WTC11 (cell line): ENCODE measurements around the gene KCNT2. TPM values are rescaled to one million over a fixed set of nuclear protein-coding genes. Genes with fewer than 3 reads are reported as not detected.

Experiments used
- ATAC-seq: fragments of 200-7000 bp; cut with Tn5 transposase; 2 replicates; pipeline ENCODE4 v1.10.0; 2021; ENCODE audit warnings: mild to moderate bottlenecking, moderate library complexity
- CTCF ChIA-PET: fragments of 300-600 bp; sonication (Branson Sonifier 250); formaldehyde crosslinking; loops from one replicate; lab custom pipeline; 2021; ENCODE audit warnings: antibody characterized with exemption; lab: Charles Lee
- POLR2A ChIA-PET: fragments of 350-600 bp; sonication (Branson Sonifier 250); formaldehyde crosslinking; loops from one replicate; lab custom pipeline; 2021; ENCODE audit warnings: antibody characterized with exemption; lab: Charles Lee
- DNase-seq: peaks from one replicate; pipeline ENCODE4 v3.0.0; 2021; ENCODE audit warnings: low spot score
- H3K27ac Mint-ChIP-seq: 2 replicates; pipeline ENCODE4 v1.8.0; 2021; ENCODE audit warnings: mixed read lengths
- H3K27me3 Mint-ChIP-seq: 2 replicates; pipeline ENCODE4 v1.8.0; 2021; ENCODE audit warnings: low read depth, mild to moderate bottlenecking, moderate library complexity, mixed read lengths
- H3K36me3 Mint-ChIP-seq: 2 replicates; pipeline ENCODE4 v1.8.0; 2021; ENCODE audit warnings: mixed read lengths
- H3K4me1 Mint-ChIP-seq: 2 replicates; pipeline ENCODE4 v1.8.0; 2022; ENCODE audit warnings: mixed read lengths
- H3K4me3 Mint-ChIP-seq: 2 replicates; pipeline ENCODE4 v1.8.0; 2021; ENCODE audit warnings: mild to moderate bottlenecking, moderate library complexity, mixed read lengths
- H3K9me3 Mint-ChIP-seq: 2 replicates; pipeline ENCODE4 v1.8.0; 2021; ENCODE audit warnings: mixed read lengths
- AR ChIP-seq: fragments of 250-450 bp; sonication (Bioruptor Pico); IDR thresholded peaks from 2 replicates; pipeline ENCODE4 v1.9.0; 2021; ENCODE audit warnings: mild to moderate bottlenecking
- CTCF ChIP-seq: fragments of 200-600 bp; IDR thresholded peaks from 2 replicates; pipeline ENCODE4 v1.8.0; 2022; ENCODE audit warnings: antibody characterized with exemption
- E2F1 ChIP-seq: sonication (generic); formaldehyde crosslinking; IDR thresholded peaks from 2 replicates; pipeline ENCODE4 v1.8.0; 2022; ENCODE audit warnings: mild to moderate bottlenecking, missing genetic modification reagents
- E2F5 ChIP-seq: sonication (generic); formaldehyde crosslinking; IDR thresholded peaks from 2 replicates; pipeline ENCODE4 v1.8.1; 2022; ENCODE audit warnings: mild to moderate bottlenecking, moderate library complexity, missing genetic modification reagents
- ELF4 ChIP-seq: sonication (generic); formaldehyde crosslinking; IDR thresholded peaks from 2 replicates; pipeline ENCODE4 v1.8.1; 2022; ENCODE audit warnings: low read depth, mild to moderate bottlenecking, moderate library complexity, missing genetic modification reagents
- FOXJ3 ChIP-seq: sonication (generic); formaldehyde crosslinking; IDR thresholded peaks from 2 replicates; pipeline ENCODE4 v1.9.0; 2021; ENCODE audit warnings: missing genetic modification reagents, mild to moderate bottlenecking, borderline replicate concordance
- FOXK1 ChIP-seq: sonication (generic); formaldehyde crosslinking; IDR thresholded peaks from 2 replicates; pipeline ENCODE4 v1.8.0; 2022; ENCODE audit warnings: mild to moderate bottlenecking, moderate library complexity, missing genetic modification reagents
- JUN ChIP-seq: sonication (generic); formaldehyde crosslinking; IDR thresholded peaks from 2 replicates; pipeline ENCODE4 v1.8.0; 2023; ENCODE audit warnings: mild to moderate bottlenecking, missing genetic modification reagents
- NR1H2 ChIP-seq: sonication (generic); formaldehyde crosslinking; IDR thresholded peaks from 2 replicates; pipeline ENCODE4 v1.9.0; 2021; ENCODE audit warnings: mild to moderate bottlenecking, moderate library complexity, missing genetic modification reagents
- PREB ChIP-seq: sonication (generic); formaldehyde crosslinking; IDR thresholded peaks from 2 replicates; pipeline ENCODE4 v1.8.1; 2022; ENCODE audit warnings: mild to moderate bottlenecking, missing genetic modification reagents, moderate library complexity, borderline replicate concordance
- SMAD3 ChIP-seq: sonication (generic); formaldehyde crosslinking; IDR thresholded peaks from 2 replicates; pipeline ENCODE4 v1.8.0; 2022; ENCODE audit warnings: missing genetic modification reagents, mild to moderate bottlenecking, borderline replicate concordance
- SMAD4 ChIP-seq: sonication (generic); formaldehyde crosslinking; IDR thresholded peaks from 2 replicates; pipeline ENCODE4 v1.8.0; 2022; ENCODE audit warnings: mild to moderate bottlenecking, missing genetic modification reagents
- USF2 ChIP-seq: sonication (generic); formaldehyde crosslinking; IDR thresholded peaks from 2 replicates; pipeline ENCODE4 v1.8.1; 2023; ENCODE audit warnings: mild to moderate bottlenecking, missing genetic modification reagents, moderate library complexity
- ZNF232 ChIP-seq: sonication (generic); formaldehyde crosslinking; IDR thresholded peaks from 2 replicates; pipeline ENCODE4 v1.8.0; 2022; ENCODE audit warnings: mild to moderate bottlenecking, missing genetic modification reagents
- ZNF425 ChIP-seq: fragments of 250-450 bp; sonication (Bioruptor Pico); conservative IDR thresholded peaks from 2 replicates; pipeline ENCODE4 v1.9.0; 2021; ENCODE audit warnings: mild to moderate bottlenecking
- total RNA-seq: library from RNA; stranded (reverse); gene quantifications from 3 replicates; pipeline ENCODE4 v1.2.3, GENCODE V29; 2021

Gene KCNT2
- total RNA-seq, 1 experiment from 2014 or later, result 11.6 TPM

GRCh38 chr1:196355206-196355786, 252.9 kb downstream of the KCNT2 start:
- Mint-ChIP-seq H3K27ac (no peak overlapping the region), H3K4me1 (peaks cover 12% of the 10 kb centered on the region), H3K27me3 (no peaks in the 10 kb centered on the region), H3K36me3 (0 out of 2 replicates have a peak, but pooled peaks cover 2% of the 10 kb centered on the region), H3K4me3 (no peak overlapping the region), H3K9me3 (no peaks in the 10 kb centered on the region)
- ChIA-PET CTCF (interaction anchor here (0.7 to 1.7 kb wide), 4 partner anchors 9 to 306 kb away, joined by 3 to 11 read pairs (median 6); no protein-coding TSS in a partner anchor), POLR2A (no interaction called here)
- no peak for ATAC-seq
- DNase-seq, result no peak
- TF ChIP-seq AR (CRISPR knock-in tag) (no peak), E2F5 (no peak), USF2 (CRISPR knock-in tag) (no peak), ZNF425 (CRISPR knock-in tag) (no peak), PREB (CRISPR knock-in tag) (no peak), FOXJ3 (CRISPR knock-in tag) (no peak), E2F1 (no peak), ELF4 (CRISPR knock-in tag) (no peak), ZNF232 (no peak), JUN (CRISPR knock-in tag) (no peak), SMAD4 (CRISPR knock-in tag) (no peak), NR1H2 (no peak), FOXK1 (CRISPR knock-in tag) (no peak), CTCF (no peak), SMAD3 (CRISPR knock-in tag) (no peak)
